ENCODE data around the gene LDLRAD2. TPM values are rescaled to one million over a fixed set of nuclear protein-coding genes. Genes with fewer than 3 reads are reported as not detected.

Gene LDLRAD2
- total RNA-seq, 2 donors from 2014 or later = 0.32 to 1.6 TPM

DNA sequence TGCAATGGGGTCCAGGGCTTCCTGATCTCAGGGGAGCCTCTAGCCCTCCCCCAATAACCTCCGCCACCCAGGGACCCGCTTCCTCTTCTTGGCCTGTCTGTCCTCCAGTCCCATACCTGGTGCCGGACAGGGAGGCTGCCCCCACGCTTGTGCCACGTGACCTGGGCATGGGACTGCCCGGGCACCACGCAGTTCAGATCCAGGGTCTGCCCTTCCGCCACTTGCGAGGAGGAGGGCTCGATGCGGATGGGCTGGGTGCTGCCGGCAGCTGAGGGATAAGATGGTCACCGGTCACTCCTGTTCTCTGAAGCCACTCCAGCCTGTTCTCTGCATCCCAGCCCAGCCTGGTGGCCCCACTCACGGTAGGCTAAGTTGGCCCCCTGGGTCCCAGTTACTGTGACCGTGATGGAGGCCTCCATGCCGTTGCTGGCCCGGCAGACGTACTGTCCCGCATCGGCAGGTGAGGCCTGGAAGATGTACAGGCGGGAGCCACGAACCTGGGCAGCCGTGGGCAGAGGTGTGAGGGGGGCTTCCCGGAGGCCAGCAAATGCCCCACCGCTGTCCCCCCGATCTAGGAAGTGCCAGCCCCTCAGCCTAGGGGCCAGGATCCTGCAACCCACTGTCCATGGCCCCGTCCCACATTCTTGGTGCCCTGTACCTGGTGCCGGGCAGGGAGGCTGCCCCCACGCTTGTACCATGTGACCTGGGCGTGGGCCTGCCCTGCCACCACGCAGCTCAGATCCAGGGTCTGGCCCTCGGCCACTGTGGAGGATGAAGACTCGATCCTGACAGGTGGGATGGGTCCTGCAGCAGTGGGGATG lies 39.6 kb downstream of the LDLRAD2 start:
- TF ChIP-seq, protein P1, sequence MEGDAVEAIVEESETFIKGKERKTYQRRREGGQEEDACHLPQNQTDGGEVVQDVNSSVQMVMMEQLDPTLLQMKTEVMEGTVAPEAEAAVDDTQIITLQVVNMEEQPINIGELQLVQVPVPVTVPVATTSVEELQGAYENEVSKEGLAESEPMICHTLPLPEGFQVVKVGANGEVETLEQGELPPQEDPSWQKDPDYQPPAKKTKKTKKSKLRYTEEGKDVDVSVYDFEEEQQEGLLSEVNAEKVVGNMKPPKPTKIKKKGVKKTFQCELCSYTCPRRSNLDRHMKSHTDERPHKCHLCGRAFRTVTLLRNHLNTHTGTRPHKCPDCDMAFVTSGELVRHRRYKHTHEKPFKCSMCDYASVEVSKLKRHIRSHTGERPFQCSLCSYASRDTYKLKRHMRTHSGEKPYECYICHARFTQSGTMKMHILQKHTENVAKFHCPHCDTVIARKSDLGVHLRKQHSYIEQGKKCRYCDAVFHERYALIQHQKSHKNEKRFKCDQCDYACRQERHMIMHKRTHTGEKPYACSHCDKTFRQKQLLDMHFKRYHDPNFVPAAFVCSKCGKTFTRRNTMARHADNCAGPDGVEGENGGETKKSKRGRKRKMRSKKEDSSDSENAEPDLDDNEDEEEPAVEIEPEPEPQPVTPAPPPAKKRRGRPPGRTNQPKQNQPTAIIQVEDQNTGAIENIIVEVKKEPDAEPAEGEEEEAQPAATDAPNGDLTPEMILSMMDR (IDR thresholded peaks at IDR 0.05) = no peak
- TF ChIP-seq POLR2AphosphoS5 (IDR thresholded peaks at IDR 0.05) = no peak
- TF ChIP-seq POLR2A (IDR thresholded peaks at IDR 0.05) = no peak
- no peaks in the 10 kb centered on the region for H3K27me3 ChIP-seq (replicated peaks; ENCODE audit: insufficient read depth)
- no peak for DNase-seq (ENCODE audit: low spot score)
- intact Hi-C loops (cut with DNase I) = no loop called here
- H3K4me3 ChIP-seq = no peak overlapping the region
- peaks cover 5 to 11% of the 10 kb centered on the region in 2 donors for H3K36me3 ChIP-seq
- WGBS = 93% methylated on average over 31 of the region's 33 CpGs
- H3K9me3 ChIP-seq = no peaks in the 10 kb centered on the region
- H3K4me1 ChIP-seq (replicated peaks) = no peaks in the 10 kb centered on the region
- no peak overlapping the region for H3K27ac ChIP-seq

DNA sequence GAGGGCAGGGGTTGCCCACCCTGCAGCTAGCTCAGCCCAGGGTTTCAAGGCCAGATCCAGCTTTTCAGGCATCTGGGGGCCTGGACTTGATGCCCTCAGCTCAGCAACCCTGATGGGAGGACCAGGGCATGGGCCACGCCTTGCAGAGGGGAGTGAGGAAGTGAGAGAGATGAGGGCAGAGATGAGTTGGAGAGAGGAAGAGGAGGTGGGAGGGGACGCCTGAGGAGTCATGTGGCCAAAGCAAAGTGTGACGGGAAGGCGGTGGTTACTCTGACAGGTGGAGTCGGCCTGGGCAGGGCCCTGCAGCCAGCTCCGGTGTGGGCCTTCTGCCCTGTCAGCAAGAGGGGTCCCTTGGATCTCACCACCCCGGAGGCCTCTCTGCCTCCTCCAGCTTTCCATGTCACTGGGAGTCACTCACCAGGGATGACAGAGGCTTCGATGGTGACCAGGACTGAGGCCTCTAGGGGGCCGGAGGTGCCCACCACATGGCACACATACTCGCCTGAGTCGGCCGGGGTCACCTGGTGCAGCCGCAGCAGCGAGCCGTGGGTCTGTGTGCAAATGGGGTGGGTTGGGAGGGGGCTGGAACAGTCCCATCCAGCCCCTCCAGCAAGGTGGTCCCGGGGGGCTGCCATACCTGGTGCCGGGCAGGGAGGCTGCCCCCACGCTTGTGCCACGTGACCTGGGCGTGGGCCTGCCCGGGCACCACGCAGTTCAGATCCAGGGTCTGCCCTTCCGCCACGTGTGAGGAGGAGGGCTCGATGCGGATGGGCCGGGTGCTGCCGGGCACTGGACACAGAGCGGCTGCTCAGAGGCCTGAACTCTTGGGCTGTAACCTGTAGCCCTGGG lies 40.4 kb downstream of the LDLRAD2 start:
- Histone ChIP-seq H3K4me3 (no peak overlapping the region), H3K36me3 (peaks cover 5 to 11% of the 10 kb centered on the region in 2 donors), H3K9me3 (no peaks in the 10 kb centered on the region), H3K27ac (no peak overlapping the region), H3K4me1 (replicated peaks) (no peaks in the 10 kb centered on the region), H3K27me3 (replicated peaks; ENCODE audit: insufficient read depth) (no peaks in the 10 kb centered on the region)
- DNase-seq (ENCODE audit: low spot score) = no peak
- intact Hi-C loops (cut with DNase I) = no loop called here
- WGBS = 89% methylated on average over 24 of the region's 29 CpGs
- TF ChIP-seq, protein P1 (IDR thresholded peaks at IDR 0.05) = no peak
- TF ChIP-seq POLR2A (IDR thresholded peaks at IDR 0.05) = no peak
- TF ChIP-seq POLR2AphosphoS5 (IDR thresholded peaks at IDR 0.05) = no peak

DNA sequence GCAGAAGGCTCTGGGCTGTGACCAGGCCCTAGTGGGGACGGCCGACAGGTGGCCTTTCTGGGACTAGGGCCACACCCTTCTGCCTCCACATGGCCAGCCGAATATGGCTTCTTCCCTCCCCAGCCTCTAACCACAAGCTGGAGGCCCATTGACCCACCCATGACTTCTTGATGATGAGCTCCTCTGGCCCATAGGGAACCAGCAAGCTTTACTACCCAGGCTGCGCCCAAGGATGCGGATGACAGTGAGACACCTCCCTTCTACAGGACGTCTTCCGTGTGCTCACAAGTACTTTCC lies 41.0 kb downstream of the LDLRAD2 start:
- H3K27ac ChIP-seq = no peak overlapping the region

DNA sequence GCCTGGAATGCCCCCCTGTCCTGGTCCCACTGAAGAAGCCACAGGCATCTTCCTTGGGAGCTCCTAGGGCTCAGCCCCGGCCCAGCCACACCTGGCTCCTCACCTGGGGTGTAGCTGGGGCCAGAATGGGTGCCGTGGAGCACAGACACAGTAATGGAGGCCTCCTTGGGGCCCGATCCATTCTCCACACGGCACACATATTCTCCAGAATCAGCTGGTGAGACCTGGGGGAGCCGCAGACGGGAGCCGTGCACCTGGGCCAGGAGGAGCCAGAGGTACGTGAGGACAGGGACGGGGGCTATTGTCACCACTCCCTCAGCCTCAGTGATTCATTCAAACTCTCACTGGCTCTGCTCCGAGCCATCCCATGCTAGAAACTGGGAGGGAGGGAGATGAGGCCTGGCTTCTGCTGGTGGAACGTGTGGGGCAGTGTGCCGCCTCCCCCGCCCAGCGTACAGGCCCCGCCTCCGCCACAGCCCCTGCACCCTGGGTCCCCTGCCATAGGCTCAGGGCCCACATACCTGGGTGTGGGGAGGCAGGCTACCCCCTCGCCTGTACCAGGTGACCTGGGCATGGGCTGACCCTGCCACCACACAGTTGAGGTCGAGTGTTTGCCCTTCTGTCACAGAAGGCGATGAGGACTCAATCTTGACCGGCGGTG lies 42.2 kb downstream of the LDLRAD2 start:
- no peaks in the 10 kb centered on the region for H3K4me1 ChIP-seq (replicated peaks)
- H3K4me3 ChIP-seq = no peak overlapping the region
- no peaks in the 10 kb centered on the region for H3K27me3 ChIP-seq (replicated peaks; ENCODE audit: insufficient read depth)
- H3K27ac ChIP-seq = no peak overlapping the region
- intact Hi-C loops (cut with DNase I) = no loop called here
- peaks cover 6 to 11% of the 10 kb centered on the region in 2 donors for H3K36me3 ChIP-seq
- TF ChIP-seq, protein P1 (IDR thresholded peaks at IDR 0.05) = no peak
- TF ChIP-seq POLR2A (IDR thresholded peaks at IDR 0.05) (no peak), POLR2AphosphoS5 (IDR thresholded peaks at IDR 0.05) (no peak)
- H3K9me3 ChIP-seq = no peaks in the 10 kb centered on the region
- DNase-seq (ENCODE audit: low spot score) = no peak
- WGBS = 89% methylated on average over 21 of the region's 21 CpGs

More for the DNA sequence above, 41.0 kb downstream of the LDLRAD2 start:
- no peak overlapping the region for H3K4me3 ChIP-seq
- no peaks in the 10 kb centered on the region for H3K9me3 ChIP-seq
- H3K36me3 ChIP-seq = peaks cover 5 to 11% of the 10 kb centered on the region in 2 donors
- DNase-seq (ENCODE audit: low spot score) = no peak
- TF ChIP-seq, protein P1 (IDR thresholded peaks at IDR 0.05) = no peak
- TF ChIP-seq POLR2A (IDR thresholded peaks at IDR 0.05) (no peak), POLR2AphosphoS5 (IDR thresholded peaks at IDR 0.05) (no peak)
- no peaks in the 10 kb centered on the region for H3K27me3 ChIP-seq (replicated peaks; ENCODE audit: insufficient read depth)
- intact Hi-C loops (cut with DNase I) = no loop called here
- 83% methylated on average over 7 of the region's 7 CpGs for WGBS
- H3K4me1 ChIP-seq (replicated peaks) = no peaks in the 10 kb centered on the region
